BLaER1 treated with 17β-estradiol and CSF1 and Interleukin-3, amounts not matched to agents 10 nM and 100 nM (cell line): ENCODE data around the gene ANKMY1.

Experiments
- H3K27ac ChIP-seq, 11 experiments: shearing (Covaris generic); formaldehyde crosslinking; 2 replicates each; pipeline ENCODE4 v1.8.1; 2022
- H3K27me3 ChIP-seq, 11 experiments: shearing (Covaris generic); formaldehyde crosslinking; 2 replicates each; pipeline ENCODE4 v1.8.1; 2022
- H3K36me3 ChIP-seq, 11 experiments: shearing (Covaris generic); formaldehyde crosslinking; 2 replicates each; pipeline ENCODE4 v1.8.1; 2022
- H3K4me1 ChIP-seq, 10 experiments: shearing (Covaris generic); formaldehyde crosslinking; 2 replicates each; pipeline ENCODE4 v1.8.1; 2022
- H3K4me2 ChIP-seq, 11 experiments: shearing (Covaris generic); formaldehyde crosslinking; 2 replicates each; pipeline ENCODE4 v1.8.1; 2022
- H3K4me3 ChIP-seq, 10 experiments: shearing (Covaris generic); formaldehyde crosslinking; 2 replicates each; pipeline ENCODE4 v1.8.1; 2022
- H3K9ac ChIP-seq, 11 experiments: shearing (Covaris generic); formaldehyde crosslinking; 2 replicates each; pipeline ENCODE4 v1.8.1; 2022
- H3K9me3 ChIP-seq, 11 experiments: shearing (Covaris generic); formaldehyde crosslinking; replicated peaks in 1 of 11; 2 replicates each; pipeline ENCODE4 v1.8.1; 2022
- H4K20me1 ChIP-seq, 11 experiments: shearing (Covaris generic); formaldehyde crosslinking; 2 replicates each; pipeline ENCODE4 v1.8.1; 2022
- Cebpa-rat ChIP-seq, 11 experiments: shearing (Covaris generic); IDR thresholded peaks; 2 replicates each; pipeline ENCODE4 v1.8.1; 2022

Gene ANKMY1

GRCh38 chr2:240435457-240435947 is 122.3 kb downstream of the ANKMY1 start, which contains the start of gene GPC1:
Gene GPC1, plus strand, starts transcription at chr2:240435663. Its CDS starts 256 bp downstream, at chr2:240435919.
- Histone ChIP-seq H3K27me3 (peaks cover 22 to 30% (median 27%) of the 10 kb centered on the region in 11 experiments), H3K4me2 (peak within 1 kb of the TSS; percentile 95 to 100 (median 99)), H3K9me3 (no peaks in the 10 kb centered on the region), H4K20me1 (peaks cover 0 to 50% (median 36%) of the 10 kb centered on the region in 11 experiments; a peak in 19 of 22 replicates), H3K9ac (peak within 1 kb of the TSS; percentile 69 to 87 (median 77)), H3K4me1 (peaks cover 10 to 43% (median 33%) of the 10 kb centered on the region in 10 experiments), H3K36me3 (no peaks in the 10 kb centered on the region), H3K4me3 (peak within 1 kb of the TSS; percentile 67 to 83 (median 78)), H3K27ac (peak within 1 kb of the TSS in 10 of 11 experiments; percentile 44 to 76 (median 70); a peak in 18 of 22 replicates)
- no peak for TF ChIP-seq Cebpa-rat (IDR thresholded peaks at IDR 0.05)

- Histone ChIP-seq H3K4me3 (peak overlapping the region; percentile 67 to 83 (median 78)), H3K9ac (peak overlapping the region; percentile 42 to 87 (median 77); a peak in 21 of 22 replicates), H3K4me2 (peak overlapping the region; percentile 89 to 100 (median 97)), H3K27me3 (peaks cover 22 to 30% (median 27%) of the 10 kb centered on the region in 11 experiments), H3K9me3 (no peaks in the 10 kb centered on the region), H4K20me1 (peaks cover 0 to 44% (median 36%) of the 10 kb centered on the region in 11 experiments; a peak in 19 of 22 replicates), H3K27ac (peak overlapping the region in 10 of 11 experiments; percentile 26 to 76 (median 70); a peak in 16 of 22 replicates), H3K4me1 (peaks cover 10 to 43% (median 33%) of the 10 kb centered on the region in 10 experiments), H3K36me3 (no peaks in the 10 kb centered on the region)
- no peak for TF ChIP-seq Cebpa-rat (IDR thresholded peaks at IDR 0.05)
These were observed 122.9 kb downstream of the ANKMY1 start for GRCh38 chr2:240434728-240435456.

GRCh38 chr2:240433973-240434727 is 123.6 kb downstream of the ANKMY1 start:
- Histone ChIP-seq H3K27ac (peak overlapping the region in 4 of 11 experiments; percentile 62 to 76 (median 71); a peak in 4 of 22 replicates), H3K36me3 (no peaks in the 10 kb centered on the region), H3K27me3 (peaks cover 22 to 30% (median 27%) of the 10 kb centered on the region in 11 experiments), H3K4me3 (peak overlapping the region in 9 of 10 experiments; percentile 67 to 83 (median 78); a peak in 18 of 20 replicates), H3K9me3 (no peaks in the 10 kb centered on the region), H3K4me2 (peak overlapping the region; percentile 89 to 100 (median 97)), H3K9ac (peak overlapping the region in 9 of 11 experiments; percentile 69 to 87 (median 79); a peak in 17 of 22 replicates), H4K20me1 (peaks cover 0 to 41% (median 30%) of the 10 kb centered on the region in 11 experiments; a peak in 19 of 22 replicates), H3K4me1 (peaks cover 10 to 43% (median 33%) of the 10 kb centered on the region in 10 experiments)
- TF ChIP-seq Cebpa-rat (IDR thresholded peaks at IDR 0.05): no peak

GRCh38 chr2:240432820-240433801 is 124.7 kb downstream of the ANKMY1 start:
- Histone ChIP-seq H3K9ac (no peak overlapping the region), H3K4me2 (peak overlapping the region in 7 of 11 experiments; percentile 92 to 100 (median 98); a peak in 8 of 22 replicates), H3K27ac (no peak overlapping the region), H3K4me3 (no peak overlapping the region), H4K20me1 (peaks cover 0 to 33% (median 21%) of the 10 kb centered on the region in 11 experiments; a peak in 19 of 22 replicates), H3K36me3 (no peaks in the 10 kb centered on the region), H3K9me3 (no peaks in the 10 kb centered on the region), H3K4me1 (peaks cover 10 to 43% (median 32%) of the 10 kb centered on the region in 10 experiments), H3K27me3 (peaks cover 21 to 26% (median 26%) of the 10 kb centered on the region in 11 experiments)
- TF ChIP-seq Cebpa-rat (IDR thresholded peaks at IDR 0.05): no peak

GRCh38 chr2:240432430-240432819 is 125.4 kb downstream of the ANKMY1 start:
- Histone ChIP-seq H3K4me3 (no peak overlapping the region), H3K4me2 (no peak overlapping the region), H3K36me3 (no peaks in the 10 kb centered on the region), H3K9me3 (no peaks in the 10 kb centered on the region), H3K27me3 (peaks cover 14 to 20% (median 19%) of the 10 kb centered on the region in 11 experiments), H3K9ac (no peak overlapping the region), H3K27ac (no peak overlapping the region), H4K20me1 (peaks cover 0 to 26% (median 14%) of the 10 kb centered on the region in 11 experiments; a peak in 19 of 22 replicates), H3K4me1 (peaks cover 10 to 36% (median 29%) of the 10 kb centered on the region in 10 experiments)
- TF ChIP-seq Cebpa-rat (IDR thresholded peaks at IDR 0.05): no peak

- no peaks in the 10 kb centered on the region for H3K9me3 ChIP-seq
- peaks cover 7 to 30% (median 24%) of the 10 kb centered on the region in 10 experiments for H3K4me1 ChIP-seq
- no peak overlapping the region for H3K4me2 ChIP-seq
- H4K20me1 ChIP-seq: peaks cover 0 to 20% (median 8%) of the 10 kb centered on the region in 11 experiments; a peak in 18 of 22 replicates
- no peak overlapping the region for H3K4me3 ChIP-seq
- H3K9ac ChIP-seq: no peak overlapping the region
- H3K27ac ChIP-seq: no peak overlapping the region
- peaks cover 8 to 14% (median 13%) of the 10 kb centered on the region in 11 experiments for H3K27me3 ChIP-seq
- no peak for TF ChIP-seq Cebpa-rat (IDR thresholded peaks at IDR 0.05)
- no peaks in the 10 kb centered on the region for H3K36me3 ChIP-seq
These were observed 125.9 kb downstream of the ANKMY1 start for GRCh38 chr2:240431661-240432424.

- Histone ChIP-seq H3K27me3 (peaks cover 3 to 8% (median 7%) of the 10 kb centered on the region in 11 experiments), H3K9me3 (peaks cover 0 to 2% (median 0%) of the 10 kb centered on the region in 11 experiments; a peak in 2 of 22 replicates)
These were observed 126.5 kb downstream of the ANKMY1 start for GRCh38 chr2:240431271-240431660.

More at GRCh38 chr2:240431271-240431660, 126.5 kb downstream of the ANKMY1 start:
- Histone ChIP-seq H3K4me1 (peaks cover 1 to 24% (median 18%) of the 10 kb centered on the region in 10 experiments; a peak in 19 of 20 replicates), H3K9ac (no peak overlapping the region), H3K4me2 (no peak overlapping the region), H3K36me3 (no peaks in the 10 kb centered on the region), H3K4me3 (no peak overlapping the region), H3K27ac (no peak overlapping the region), H4K20me1 (peaks cover 0 to 14% (median 3%) of the 10 kb centered on the region in 11 experiments; a peak in 17 of 22 replicates)
- TF ChIP-seq Cebpa-rat (IDR thresholded peaks at IDR 0.05): no peak
